Peyer's patch (tissue), 4 donors: ENCODE data around the gene CRTC2. TPM values are rescaled to one million over a fixed set of nuclear protein-coding genes. Genes with fewer than 3 reads are reported as not detected.

Experiments
- DNase-seq, 3 donors: peaks; one replicate each; pipeline ENCODE4 v3.0.0-alpha.2; 2017 to 2019
- H3K27ac ChIP-seq, 4 donors: fragments of 200-600 bp; sonication (generic); one replicate each; pipeline ENCODE4 v1.5.1; 2016 to 2019
- H3K27me3 ChIP-seq, 2 donors: fragments of 200-600 bp; sonication (generic); one replicate each; pipeline ENCODE4 v1.5.1; 2019
- H3K36me3 ChIP-seq, 3 donors: fragments of 200-600 bp; sonication (generic); one replicate each; pipeline ENCODE4 v1.5.1; 2016 to 2019
- H3K4me1 ChIP-seq, 4 donors: fragments of 200-600 bp; sonication (generic); one replicate each; pipeline ENCODE4 v1.5.1; 2016 to 2019
- H3K4me3 ChIP-seq, 4 donors: fragments of 200-600 bp; sonication (generic); 1 replicate in 3 of 4; 2 replicates in 1 of 4; pipeline ENCODE4 v1.5.1; 2016 to 2019; ENCODE audit warnings: mild to moderate bottlenecking in 1 of 4
- H3K9me3 ChIP-seq, 4 donors: fragments of 200-600 bp; sonication (generic); one replicate each; pipeline ENCODE4 v1.5.1; 2016 to 2019; ENCODE audit warnings: mild to moderate bottlenecking in 1 of 4
- POLR2A ChIP-seq, 2 donors: fragments of 450-650 bp; IDR thresholded peaks; one replicate each; pipeline ENCODE4 v1.5.1; 2017; ENCODE audit warnings: antibody characterized with exemption in 2 of 2, mild to moderate bottlenecking in 2 of 2, moderate library complexity in 2 of 2
- total RNA-seq, 4 donors: library from RNA; depleted of rRNA; stranded (reverse); fragments of >200 nt; gene quantifications; one replicate each; pipeline ENCODE4 v1.1.0, GENCODE V29; 2016
- TF ChIP-seq, protein P1 (sequence below), 6 experiments: fragments of 450-650 bp in 4 of 6; fragments of 200-600 bp in 2 of 6; sonication (generic) in 1 of 6; IDR thresholded peaks; one replicate each; pipeline ENCODE4 v1.5.1; 2017 to 2019; ENCODE audit warnings: antibody characterized with exemption in 6 of 6, mild to moderate bottlenecking in 3 of 6, moderate library complexity in 1 of 6

Gene CRTC2
- total RNA-seq, 4 donors from 2014 or later, result 20.0 to 42.1 (median 32.4) TPM

DNA sequence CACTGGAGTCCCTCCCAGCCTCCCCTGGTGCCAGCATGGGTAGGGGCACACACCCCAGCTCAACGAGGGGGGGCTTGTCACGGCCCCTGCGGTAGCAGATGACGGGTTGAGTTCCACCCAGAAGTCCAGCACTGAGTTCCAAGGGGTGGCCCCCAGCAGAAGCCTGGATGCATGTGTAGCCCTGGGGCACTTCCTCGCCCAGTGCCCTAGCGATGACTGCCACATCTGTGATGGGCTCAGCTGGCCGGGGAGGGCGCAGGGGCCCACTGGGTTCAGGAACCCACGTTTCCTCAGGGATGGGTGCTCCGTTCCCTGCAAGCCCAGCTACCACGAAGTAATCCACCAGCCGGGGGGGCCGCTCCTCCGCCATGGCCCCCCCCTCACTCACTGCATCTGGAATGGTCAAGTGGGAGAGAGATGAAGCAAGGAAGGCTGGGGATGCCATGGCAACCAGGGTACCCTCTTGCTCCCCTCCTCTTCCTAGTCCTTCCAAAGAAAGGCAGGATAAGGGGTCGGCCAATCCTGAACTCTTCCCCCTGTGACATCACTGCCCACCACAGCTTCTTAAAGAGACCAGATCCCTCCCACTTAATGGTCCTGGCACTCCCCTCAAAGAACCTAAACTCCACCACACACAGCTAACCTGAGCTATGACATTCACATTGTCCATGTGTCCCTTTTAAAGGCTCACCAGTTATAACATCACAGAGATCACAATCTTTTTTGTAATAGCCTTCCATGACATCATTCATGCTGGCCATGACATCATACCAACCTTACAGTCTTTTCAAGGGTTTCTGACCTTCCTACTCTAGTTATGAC, 14.2 kb downstream of the CRTC2 start:
- Histone ChIP-seq H3K9me3 (no peaks in the 10 kb centered on the region), H3K36me3 (peaks cover 0 to 62% (median 0%) of the 10 kb centered on the region in 3 donors), H3K27me3 (no peaks in the 10 kb centered on the region), H3K27ac (peak overlapping the region; percentile 97 to 100 (median 99)), H3K4me3 (peak overlapping the region in 2 of 4 donors; percentile 89 to 99), H3K4me1 (peaks cover 0 to 21% (median 8%) of the 10 kb centered on the region in 4 donors)
- peak in 1 of 3 donors; percentile 39 for DNase-seq
- TF ChIP-seq, protein P1, sequence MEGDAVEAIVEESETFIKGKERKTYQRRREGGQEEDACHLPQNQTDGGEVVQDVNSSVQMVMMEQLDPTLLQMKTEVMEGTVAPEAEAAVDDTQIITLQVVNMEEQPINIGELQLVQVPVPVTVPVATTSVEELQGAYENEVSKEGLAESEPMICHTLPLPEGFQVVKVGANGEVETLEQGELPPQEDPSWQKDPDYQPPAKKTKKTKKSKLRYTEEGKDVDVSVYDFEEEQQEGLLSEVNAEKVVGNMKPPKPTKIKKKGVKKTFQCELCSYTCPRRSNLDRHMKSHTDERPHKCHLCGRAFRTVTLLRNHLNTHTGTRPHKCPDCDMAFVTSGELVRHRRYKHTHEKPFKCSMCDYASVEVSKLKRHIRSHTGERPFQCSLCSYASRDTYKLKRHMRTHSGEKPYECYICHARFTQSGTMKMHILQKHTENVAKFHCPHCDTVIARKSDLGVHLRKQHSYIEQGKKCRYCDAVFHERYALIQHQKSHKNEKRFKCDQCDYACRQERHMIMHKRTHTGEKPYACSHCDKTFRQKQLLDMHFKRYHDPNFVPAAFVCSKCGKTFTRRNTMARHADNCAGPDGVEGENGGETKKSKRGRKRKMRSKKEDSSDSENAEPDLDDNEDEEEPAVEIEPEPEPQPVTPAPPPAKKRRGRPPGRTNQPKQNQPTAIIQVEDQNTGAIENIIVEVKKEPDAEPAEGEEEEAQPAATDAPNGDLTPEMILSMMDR (IDR thresholded peaks at IDR 0.05), result no peak
- no peak for TF ChIP-seq POLR2A (IDR thresholded peaks at IDR 0.05)

DNA sequence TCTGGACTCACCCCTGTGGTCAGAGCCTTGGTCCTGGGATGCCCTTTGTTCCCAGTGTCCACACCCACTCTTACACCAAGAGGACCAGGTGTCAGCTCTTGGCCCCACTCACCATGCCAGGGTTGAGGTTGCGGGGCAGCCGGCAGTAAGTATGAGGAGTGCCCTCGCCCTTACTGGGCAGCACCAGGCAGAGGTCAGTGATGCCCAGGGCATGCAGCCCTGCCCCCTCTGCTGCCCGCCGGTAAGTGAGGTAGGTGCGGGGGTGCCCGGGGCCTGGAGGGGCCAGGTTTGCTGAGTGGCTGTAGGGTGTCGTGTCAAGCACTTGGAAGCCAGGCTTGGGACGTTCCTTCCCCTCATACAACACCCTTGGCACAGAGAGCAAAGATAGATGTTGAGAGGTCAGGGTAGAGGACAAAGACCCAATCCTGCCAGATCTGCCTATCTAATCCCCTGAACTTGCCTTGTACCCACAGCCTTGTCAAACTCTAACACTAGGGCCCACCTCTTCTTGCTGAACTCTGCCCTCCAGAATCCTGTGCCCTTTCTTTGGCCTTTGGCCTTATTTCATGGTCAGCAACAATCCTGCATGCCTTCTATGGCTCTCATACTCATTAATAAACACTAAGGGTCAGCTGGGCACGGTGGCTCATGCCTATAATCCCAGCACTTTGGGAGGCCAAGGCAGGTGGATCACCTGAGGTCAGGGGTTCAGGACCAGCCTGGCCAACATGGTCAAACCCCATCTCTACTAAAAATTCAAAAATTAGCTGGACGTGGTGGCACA, 15.5 kb downstream of the CRTC2 start:
- TF ChIP-seq, protein P1 (IDR thresholded peaks at IDR 0.05), result no peak
- no peak for TF ChIP-seq POLR2A (IDR thresholded peaks at IDR 0.05)
- no peak overlapping the region for H3K27ac ChIP-seq
- no peaks in the 10 kb centered on the region for H3K9me3 ChIP-seq
- peaks cover 0 to 60% (median 0%) of the 10 kb centered on the region in 3 donors for H3K36me3 ChIP-seq
- H3K4me1 ChIP-seq, result peaks cover 0 to 21% (median 8%) of the 10 kb centered on the region in 4 donors
- no peak overlapping the region for H3K4me3 ChIP-seq
- no peaks in the 10 kb centered on the region for H3K27me3 ChIP-seq
- DNase-seq, result peak in 1 of 3 donors; percentile 32

DNA sequence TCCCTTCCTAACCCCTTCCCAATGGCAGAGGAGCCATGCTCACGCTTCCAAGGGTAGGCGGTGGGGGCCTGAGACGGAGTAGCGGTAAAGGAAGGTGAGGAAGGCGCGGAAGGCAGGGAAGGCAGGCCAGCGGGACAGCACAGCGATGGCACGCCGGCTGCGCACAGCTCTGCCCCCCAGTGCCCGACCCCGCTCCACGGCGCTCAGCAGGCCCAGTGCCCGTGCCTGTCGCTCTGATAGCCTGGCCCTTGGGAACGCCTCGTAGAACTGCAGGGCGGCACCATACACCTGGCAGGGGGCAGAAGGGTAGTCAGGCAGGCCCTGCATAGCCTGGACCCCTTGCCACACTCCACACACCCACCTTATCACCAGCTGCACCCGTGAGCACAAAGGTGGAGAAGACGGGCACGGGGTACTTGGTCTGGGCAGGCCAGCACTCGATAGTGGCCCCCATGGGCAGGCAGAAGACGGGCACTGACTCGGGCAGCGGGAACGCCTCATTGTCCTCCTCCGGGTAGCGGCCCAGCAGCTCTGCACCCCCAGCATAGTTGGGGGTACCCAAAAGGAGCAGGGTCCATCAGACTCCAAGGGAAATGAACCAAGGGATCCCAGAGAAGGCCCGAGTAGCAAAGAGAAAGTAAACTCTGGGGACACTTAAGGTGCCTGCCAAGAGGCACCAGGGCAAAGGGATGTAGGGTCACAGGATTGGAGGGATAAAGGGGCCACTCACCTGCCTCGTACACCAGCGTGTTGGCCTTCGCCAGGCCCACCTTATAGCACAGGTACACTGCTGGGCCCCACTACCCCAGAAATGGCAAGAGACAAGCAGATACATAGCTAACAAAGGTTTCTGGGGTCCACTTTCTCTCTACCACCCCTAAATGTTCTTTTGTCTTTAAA, 16.3 kb downstream of the CRTC2 start:
- peaks cover 0 to 61% (median 0%) of the 10 kb centered on the region in 3 donors for H3K36me3 ChIP-seq
- no peaks in the 10 kb centered on the region for H3K27me3 ChIP-seq
- H3K4me1 ChIP-seq, result peaks cover 0 to 21% (median 8%) of the 10 kb centered on the region in 4 donors
- H3K4me3 ChIP-seq, result no peak overlapping the region
- H3K27ac ChIP-seq, result no peak overlapping the region
- peak in 1 of 3 donors; percentile 47 for DNase-seq
- no peak for TF ChIP-seq POLR2A (IDR thresholded peaks at IDR 0.05)
- TF ChIP-seq, protein P1 (IDR thresholded peaks at IDR 0.05), result no peak
- H3K9me3 ChIP-seq, result no peaks in the 10 kb centered on the region

DNA sequence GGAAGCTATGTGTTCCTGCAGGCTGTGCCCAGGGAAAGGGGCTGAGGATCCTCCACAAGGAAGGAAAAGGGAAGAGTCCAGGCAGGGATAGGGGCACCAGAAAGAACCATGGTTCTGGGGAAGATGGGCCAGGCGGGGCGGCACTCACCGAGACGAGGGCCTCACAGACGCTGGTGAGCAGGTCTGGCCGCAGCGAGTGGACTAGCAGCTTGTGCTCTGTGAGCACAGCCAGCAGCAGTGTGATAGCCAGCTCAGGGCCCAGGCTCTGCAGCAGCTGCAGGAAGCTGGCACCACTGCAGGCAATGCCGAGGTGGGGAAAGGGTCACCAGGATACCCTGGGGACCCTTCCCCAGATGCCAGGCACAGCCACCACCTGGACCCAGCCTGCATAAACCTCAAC, 17.7 kb downstream of the CRTC2 start:
- Histone ChIP-seq H3K27ac (no peak overlapping the region), H3K4me1 (peaks cover 0 to 15% (median 5%) of the 10 kb centered on the region in 4 donors), H3K36me3 (peaks cover 0 to 75% (median 0%) of the 10 kb centered on the region in 3 donors), H3K4me3 (no peak overlapping the region), H3K9me3 (no peaks in the 10 kb centered on the region), H3K27me3 (no peaks in the 10 kb centered on the region)
- DNase-seq, result peak in 1 of 3 donors; percentile 23
- TF ChIP-seq POLR2A (IDR thresholded peaks at IDR 0.05), result no peak
- TF ChIP-seq, protein P1 (IDR thresholded peaks at IDR 0.05), result no peak

DNA sequence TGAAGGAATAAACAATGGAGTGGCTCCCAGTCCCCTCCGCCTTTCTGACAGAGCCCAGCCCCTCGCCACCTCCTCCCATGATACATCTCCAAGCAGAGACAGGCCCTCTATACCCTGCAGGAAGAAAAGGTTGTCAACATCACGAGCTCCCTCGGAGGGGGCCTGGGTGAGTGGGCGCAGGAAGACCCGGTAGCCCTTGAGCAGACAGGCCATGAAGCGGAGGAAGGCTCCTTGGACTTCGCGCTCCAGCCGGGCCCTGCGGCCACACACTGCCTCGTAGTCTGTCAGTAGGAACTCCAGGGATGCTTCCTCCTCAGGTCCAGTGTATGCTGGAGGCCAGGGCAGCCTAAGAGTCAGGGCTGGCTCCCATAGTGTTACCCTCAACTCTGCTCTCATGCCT, 18.9 kb downstream of the CRTC2 start:
- Histone ChIP-seq H3K9me3 (no peaks in the 10 kb centered on the region), H3K36me3 (peaks cover 0 to 87% (median 0%) of the 10 kb centered on the region in 3 donors), H3K27ac (no peak overlapping the region), H3K27me3 (no peaks in the 10 kb centered on the region), H3K4me1 (peaks cover 0 to 9% (median 4%) of the 10 kb centered on the region in 4 donors), H3K4me3 (no peak overlapping the region)
- TF ChIP-seq, protein P1 (IDR thresholded peaks at IDR 0.05), result no peak
- TF ChIP-seq POLR2A (IDR thresholded peaks at IDR 0.05), result no peak
- DNase-seq, result no peak
